NCI-H2081 (cell line): ENCODE data around the gene SFMBT2.

Experiments
- DNase-seq, 2 experiments: peaks; one replicate each; lab custom pipeline; 2025; lab: John Stamatoyannopoulos, UW

SFMBT2 gene

DNA sequence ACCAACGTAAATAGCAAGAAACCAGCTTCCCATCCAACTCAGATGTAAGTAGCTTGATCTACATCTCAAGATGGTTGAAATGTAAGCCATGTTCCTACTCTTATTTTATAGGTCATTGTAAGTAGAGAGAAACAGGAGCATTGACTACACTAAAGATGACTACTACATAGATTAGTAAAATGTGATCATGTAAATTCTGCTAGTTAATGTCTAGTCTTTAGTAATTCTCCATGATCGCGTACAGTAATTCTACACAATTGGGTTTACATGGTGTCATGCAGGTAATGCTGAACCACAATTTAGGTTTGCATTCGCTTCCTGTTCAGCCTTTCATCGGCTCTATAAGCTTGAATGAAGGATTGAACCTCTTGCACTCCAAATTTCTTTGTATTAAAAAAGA lies 14.9 kb upstream of the SFMBT2 start:
- no peak for DNase-seq

DNA sequence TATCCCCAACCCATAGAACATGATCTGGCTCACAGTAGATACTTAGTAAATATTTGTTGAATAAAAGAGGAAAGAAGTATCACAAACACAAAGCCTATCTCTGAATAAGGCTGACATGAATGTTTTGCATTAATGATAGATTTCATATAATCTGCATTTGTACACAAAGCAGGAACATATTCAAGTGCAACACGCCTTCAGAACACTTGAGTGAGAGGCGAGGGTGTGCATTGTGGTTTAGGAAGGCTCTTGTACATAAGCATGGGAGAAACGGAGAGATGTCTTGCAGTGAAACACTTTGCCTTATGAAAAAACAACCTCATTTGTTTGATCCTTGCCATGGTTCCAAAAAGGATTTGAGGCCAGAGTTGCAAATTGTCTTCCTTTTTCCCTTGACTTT lies 14.1 kb upstream of the SFMBT2 start:
- DNase-seq = no peak

- DNase-seq = no peak
Measured at GRCh38 chr10:7424315-7424714, 13.5 kb upstream of the SFMBT2 start.

DNA sequence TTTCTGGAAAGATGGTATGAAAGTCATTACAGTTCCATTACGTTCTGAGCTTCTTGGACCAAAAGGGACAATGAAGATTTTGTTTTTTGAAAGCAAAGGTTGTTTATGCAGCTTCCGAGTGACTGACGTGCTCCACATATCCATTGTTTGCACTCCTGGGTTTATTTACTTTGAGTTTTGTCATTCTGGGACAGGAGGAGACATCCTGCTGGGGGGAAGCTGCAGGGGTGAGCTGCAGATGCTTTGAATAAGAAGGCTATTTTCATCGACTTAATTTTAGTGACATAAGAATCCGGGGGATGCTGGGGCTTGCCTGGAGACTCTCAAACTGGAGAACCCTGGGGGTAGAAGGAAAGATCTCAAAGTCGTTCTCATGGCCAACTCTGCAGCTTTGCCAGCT lies 12.7 kb upstream of the SFMBT2 start:
- DNase-seq = no peak

DNA sequence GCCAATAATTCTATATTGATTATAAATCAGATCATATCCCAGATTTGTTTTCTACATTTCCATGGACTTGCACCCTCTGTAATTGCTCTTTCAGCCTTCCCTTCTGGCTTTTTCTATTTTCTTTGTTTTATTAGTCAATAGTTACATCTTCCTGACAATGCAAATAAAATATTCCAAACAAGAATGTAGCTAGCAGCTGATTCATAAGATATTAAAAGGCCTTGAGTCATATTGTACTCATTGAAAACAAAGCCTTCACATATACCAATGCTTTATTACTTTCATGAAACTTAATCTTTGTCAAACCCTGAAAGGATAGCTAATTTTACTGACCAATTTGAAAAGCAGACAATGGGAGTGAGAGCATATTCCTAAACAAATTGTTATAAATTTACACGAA lies 10.7 kb upstream of the SFMBT2 start:
- DNase-seq = no peak

DNA sequence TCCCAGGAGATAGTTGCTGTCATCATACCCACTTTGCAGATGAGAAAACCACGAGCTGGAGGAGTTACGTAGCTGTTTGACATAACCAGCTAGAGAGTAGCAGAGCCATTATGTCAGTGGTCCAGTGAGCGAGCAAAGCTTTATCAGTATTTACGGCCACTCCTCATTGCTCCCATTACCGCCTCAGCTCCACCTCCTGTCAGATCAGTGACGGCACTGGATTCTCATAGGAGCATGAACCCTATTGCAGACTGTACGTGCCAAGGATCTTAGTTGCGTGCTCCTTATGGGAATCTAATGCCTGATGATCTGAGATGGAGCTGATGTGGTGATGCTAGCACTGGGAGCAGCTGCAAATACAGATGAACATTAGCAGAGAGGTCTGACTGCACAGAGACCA lies 9.2 kb upstream of the SFMBT2 start:
- no peak for DNase-seq

GRCh38 chr10:7417807-7418206 lies 7.0 kb upstream of the SFMBT2 start:
- DNase-seq = no peak

DNA sequence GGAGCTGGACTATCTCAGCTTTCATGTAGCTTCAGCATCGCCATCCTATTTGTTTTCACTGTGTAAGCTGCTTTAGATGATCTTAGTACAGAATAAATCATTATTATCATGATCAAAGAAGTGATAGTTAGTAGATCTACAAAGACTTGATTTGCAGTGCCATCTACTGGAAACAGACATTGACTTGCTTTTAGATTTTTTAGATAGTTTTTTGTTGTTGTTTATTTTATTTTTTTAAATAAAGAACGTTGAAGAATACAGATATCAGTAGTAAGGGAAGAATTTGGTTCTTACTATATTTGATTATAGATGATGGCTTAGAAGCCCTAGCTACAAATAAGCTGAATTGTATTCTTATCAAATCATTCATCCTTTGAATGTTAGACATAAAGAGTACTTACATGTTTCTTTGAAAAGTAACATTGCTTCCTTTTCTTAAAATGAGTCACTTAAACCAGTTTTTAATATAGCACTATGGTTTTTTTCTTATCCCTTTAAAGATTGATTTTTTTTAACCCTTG lies 6.3 kb upstream of the SFMBT2 start:
- DNase-seq = peak in 1 of 2 experiments; percentile 28

GRCh38 chr10:7414766-7415165 lies 3.9 kb upstream of the SFMBT2 start:
- no peak for DNase-seq

- no peak for DNase-seq
Measured at GRCh38 chr10:7412928-7413282, 2.1 kb upstream of the SFMBT2 start.

DNA sequence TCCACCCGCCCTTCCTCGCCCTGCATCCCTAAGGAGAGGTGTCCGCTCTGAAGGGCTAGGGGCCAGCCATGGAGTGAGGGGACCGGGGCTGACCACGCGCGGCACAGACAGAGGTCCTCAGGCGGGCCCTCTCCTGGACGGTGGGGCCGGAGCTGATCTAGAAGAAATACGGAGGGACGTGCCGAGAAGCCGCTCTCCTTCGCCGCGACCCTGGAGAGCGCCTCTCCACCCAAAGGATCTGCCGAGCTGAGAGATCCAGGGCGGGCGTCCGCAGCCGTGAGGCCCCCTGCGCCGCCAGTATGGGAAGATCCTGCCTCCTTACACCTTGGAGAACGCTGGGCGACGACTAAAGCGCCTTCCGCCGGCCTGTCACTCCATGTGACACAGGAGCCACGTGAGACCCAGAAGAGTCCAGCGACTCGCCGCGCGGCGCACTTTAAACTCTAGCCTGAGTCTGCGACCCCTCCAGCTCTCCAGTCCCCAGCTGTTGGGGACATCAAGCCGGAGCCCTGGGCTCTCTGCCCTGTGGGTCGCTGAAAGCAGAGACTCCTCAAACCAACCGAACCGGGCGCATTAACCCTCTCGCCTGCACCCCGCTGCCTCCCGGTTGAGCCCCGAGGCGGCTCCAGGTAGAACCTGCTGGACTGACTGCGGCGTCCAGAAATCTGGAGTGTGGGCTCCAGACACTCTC lies 1.5 kb upstream of the SFMBT2 start:
- no peak for DNase-seq

DNA sequence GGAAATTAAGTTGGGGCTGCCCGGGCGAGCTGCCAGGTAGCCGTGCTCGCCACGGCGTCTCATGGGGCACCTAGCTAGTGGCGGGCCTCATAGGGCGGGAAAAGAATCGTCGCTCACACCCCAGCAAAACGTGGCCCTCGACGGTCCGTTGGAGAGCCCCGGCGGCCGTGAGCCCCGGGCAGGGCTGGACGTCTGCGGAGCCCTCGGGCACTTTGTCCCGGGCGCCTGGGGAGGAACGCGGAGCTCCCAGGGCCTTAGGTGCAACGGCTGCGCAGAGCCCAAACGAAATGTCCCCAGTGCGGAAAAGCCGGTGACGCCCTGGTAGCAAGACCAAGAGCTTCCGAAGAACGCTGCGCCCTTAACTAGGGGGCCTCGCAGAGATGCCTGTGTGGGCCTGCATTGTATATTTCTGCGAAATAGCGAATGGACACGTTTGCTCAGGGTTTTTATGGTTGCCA lies 866 bp upstream of the SFMBT2 start:
- no peak for DNase-seq

- DNase-seq = peak in 1 of 2 experiments; percentile 13
Measured at GRCh38 chr10:7410301-7410861, 453 bp downstream of the SFMBT2 start.

- peak in 1 of 2 experiments; percentile 12 for DNase-seq
Measured at GRCh38 chr10:7409732-7410168, 1.1 kb downstream of the SFMBT2 start.

GRCh38 chr10:7409045-7409731 lies 1.6 kb downstream of the SFMBT2 start:
- DNase-seq = peak in 1 of 2 experiments; percentile 12

- peak; percentile 21 to 51 for DNase-seq
Measured at GRCh38 chr10:7408291-7409044, 2.4 kb downstream of the SFMBT2 start.

DNA sequence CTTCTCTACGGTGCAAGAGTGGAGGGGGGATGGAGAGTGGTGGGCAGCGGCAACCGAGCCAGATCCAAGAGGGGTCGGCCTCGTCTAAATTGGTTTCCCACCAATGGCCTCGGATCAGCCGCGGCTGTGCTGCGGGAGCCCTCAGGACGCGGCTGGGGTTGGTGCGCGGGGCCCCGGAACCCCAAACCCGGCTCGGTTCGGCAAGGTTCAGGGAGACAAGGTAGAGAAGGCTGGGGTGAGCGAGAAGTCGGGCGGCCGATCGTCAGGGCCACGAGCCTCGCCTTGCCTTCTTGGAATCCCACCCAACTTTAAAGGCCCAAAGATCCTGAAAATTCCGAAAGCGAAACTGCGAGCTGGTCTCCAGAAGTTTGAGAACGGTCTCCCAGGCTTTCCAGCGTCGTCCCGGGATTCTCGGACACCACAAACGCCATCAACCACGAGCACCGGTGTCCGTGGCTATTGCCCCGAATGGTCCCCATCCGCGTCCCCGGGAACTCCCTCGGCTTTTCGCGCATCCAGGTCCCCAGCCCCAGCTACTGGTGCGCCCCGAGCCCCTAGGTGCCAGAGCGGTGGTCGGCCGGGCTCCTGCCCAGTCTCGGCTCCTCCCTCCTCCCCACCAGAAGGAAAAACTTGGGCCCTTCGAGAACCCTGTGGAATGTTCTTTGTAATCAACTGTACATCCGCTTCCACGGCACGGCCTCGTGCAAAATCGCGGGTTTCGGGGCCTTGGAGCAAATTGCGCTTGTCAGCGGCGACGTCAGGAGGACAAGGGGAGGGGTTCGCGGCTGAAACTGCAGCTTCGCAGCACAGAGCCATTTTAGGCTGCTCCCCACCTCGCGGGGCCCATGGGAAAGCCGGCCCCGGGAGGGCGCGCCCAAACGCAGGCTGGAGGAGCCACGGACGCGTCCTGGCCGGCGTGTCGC lies 3.2 kb downstream of the SFMBT2 start:
- no peak for DNase-seq

DNA sequence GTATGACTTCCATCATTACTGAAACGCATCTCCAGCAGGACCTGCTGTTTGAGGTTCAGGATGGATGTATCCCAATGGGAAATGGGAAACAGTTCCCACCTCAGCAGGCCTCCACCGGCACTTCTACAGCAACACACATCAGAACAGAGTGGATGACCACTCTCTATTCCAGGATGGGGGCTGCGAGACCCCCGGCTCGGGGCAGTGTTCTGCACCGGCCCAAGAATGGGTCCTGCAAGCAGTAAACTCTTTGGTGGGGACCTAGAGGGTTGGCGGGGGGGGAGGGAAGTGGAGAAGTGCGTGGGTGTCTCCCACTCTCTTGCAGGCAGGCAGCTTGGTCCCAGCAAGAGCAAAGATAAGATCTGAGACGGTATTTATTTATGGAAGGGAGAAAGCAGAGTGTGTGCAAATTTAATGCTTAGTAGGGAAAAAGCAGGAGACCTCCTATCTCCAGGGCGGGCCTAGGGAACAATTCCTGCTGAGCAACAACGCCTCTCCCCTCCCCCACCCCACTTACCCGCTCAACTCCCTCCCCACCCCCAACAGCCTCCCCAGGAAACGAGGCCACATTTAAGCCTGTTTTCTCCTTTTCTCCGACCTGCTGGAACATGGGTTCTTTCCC lies 4.0 kb downstream of the SFMBT2 start:
- no peak for DNase-seq

DNA sequence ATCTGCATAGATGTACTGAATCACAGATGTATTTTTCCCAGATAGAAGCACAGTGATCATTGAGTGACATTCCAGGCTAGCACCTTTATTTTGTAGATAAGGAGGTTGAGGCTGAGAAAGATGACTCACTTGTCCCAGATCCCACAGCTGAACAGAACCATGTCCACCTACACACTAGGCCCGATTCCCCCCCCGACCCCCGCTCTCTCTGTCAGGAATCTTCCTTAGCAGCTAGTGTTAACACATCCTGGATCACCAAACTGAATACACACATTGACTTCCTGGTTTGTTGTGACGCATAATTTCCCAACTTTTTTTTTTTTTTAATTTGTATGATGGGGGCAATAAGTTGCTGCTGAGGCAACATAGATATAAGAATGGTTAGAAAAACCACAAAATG lies 5.2 kb downstream of the SFMBT2 start:
- no peak for DNase-seq

GRCh38 chr10:7403620-7404019 lies 7.2 kb downstream of the SFMBT2 start:
- no peak for DNase-seq

DNA sequence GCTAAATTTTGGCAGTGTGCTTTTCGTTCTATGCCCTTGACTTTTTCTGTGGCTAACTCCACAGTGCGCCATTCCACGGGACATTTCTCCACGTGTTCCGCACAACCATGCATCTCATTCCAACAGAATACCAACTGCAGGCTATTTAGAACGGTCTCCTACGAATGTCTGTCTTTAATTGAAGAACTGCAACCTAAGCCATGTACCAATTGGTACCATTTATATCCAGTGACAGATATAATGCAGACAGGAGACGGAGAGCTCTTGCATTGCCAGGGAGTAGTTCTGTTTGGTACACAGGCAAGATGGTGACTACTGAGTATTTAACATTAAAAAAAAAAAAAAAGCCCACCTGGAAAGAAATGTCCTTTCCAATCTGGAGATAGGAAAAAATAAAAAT lies 9.1 kb downstream of the SFMBT2 start:
- no peak for DNase-seq
